ENCODE results near the gene PAFAH1B2. TPM values are rescaled to one million over a fixed set of nuclear protein-coding genes. Genes with fewer than 3 reads are reported as not detected.
A peak's percentile ranks its signal among the peaks of the same experiment; 100 is the strongest.

PAFAH1B2 gene
- total and polyA plus RNA-seq, 10 of the 15 experiments (the other 5 are each of a cell fraction or from before 2014, with no cell fraction given), result 17.6 to 64.8 (median 47.6) TPM

DNA sequence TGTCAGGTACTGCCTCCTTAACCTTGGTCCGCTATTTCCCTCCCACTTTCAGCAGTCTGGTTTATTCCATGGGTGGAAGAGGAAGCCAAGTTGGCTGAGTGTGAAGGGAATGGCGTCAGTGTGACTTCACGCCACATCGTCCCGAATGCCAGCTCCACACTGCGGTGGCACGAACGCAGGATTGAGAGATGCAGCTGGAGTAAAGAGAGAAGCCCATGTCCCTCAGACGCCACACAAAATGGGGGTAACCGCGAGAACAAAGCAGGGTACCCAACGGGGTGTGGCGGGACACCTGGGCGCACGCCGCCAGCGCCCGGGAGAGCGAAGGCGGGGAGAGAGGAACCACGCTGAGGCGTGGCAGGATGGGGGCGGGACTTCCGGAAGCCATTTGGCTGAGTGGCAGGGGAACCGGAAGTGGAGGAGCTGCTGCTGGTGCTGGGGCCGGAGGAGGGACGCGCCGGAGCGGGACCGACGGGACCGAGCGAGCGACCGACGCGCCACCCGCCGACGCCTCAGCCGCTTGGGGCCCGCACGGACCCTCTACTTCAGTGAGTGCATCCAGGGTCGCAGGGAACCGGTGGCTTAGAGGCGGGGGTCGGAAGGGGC, at the start of gene PAFAH1B2 (continued):
- 0 out of 2 replicates have a peak, but pooled peaks have one; percentile 67 for TF ChIP-seq STAT1 (conservative IDR thresholded peaks at IDR 0.05)
- TF ChIP-seq GATAD2B (conservative IDR thresholded peaks at IDR 0.05; ENCODE audit: low read depth), result no peak; the same call in 1 of the 2 replicates

- ChIA-PET CTCF (interaction anchor here (0.6 to 3.8 kb wide), 13 partner anchors 11 to 259 kb away, joined by 3 to 21 read pairs (median 5); no protein-coding TSS in a partner anchor), RAD21 (ENCODE audit: unreplicated experiment) (interaction anchor here (0.7 to 5.6 kb wide), 14 partner anchors 16 to 259 kb away, joined by 3 to 41 read pairs (median 4); no protein-coding TSS in a partner anchor), SMC1A (ENCODE audit: uncharacterized antibody, unreplicated experiment) (interaction anchor here (0.6 to 14.6 kb wide), 23 partner anchors 11 to 242 kb away, joined by 3 to 166 read pairs (median 5); no protein-coding TSS in a partner anchor), POLR2A (interaction anchor here (0.6 to 3.5 kb wide), 8 partner anchors 17 to 258 kb away, joined by 3 to 17 read pairs (median 4); no protein-coding TSS in a partner anchor)
- Histone ChIP-seq H3K4me3 (peak overlapping the region; percentile 54; the same call in 1 of the 2 replicates), H3K4me1 (ENCODE audit: control insufficient read depth, insufficient read depth, low read length) (peaks cover 49% of the 10 kb centered on the region), H2AFZ (ENCODE audit: control insufficient read depth, low read depth, low read length) (no peak overlapping the region), H3K27ac (ENCODE audit: control insufficient read depth, insufficient read depth) (no peak overlapping the region), H3K9me3 (replicated peaks; ENCODE audit: control insufficient read depth, insufficient read depth, low read length) (no peaks in the 10 kb centered on the region), H3K4me2 (ENCODE audit: control insufficient read depth, insufficient read depth) (peak overlapping the region; percentile 96), H3K9ac (ENCODE audit: control insufficient read depth, insufficient read depth, low read length) (peak overlapping the region; percentile 33; the same call in 1 of the 2 replicates), H3K36me3 (ENCODE audit: control insufficient read depth in 2 of 2, insufficient read depth in 2 of 2, low read length in 1 of 2) (peaks cover 0 to 2% of the 10 kb centered on the region in 2 experiments; a peak in 2 of 4 replicates), H4K20me1 (ENCODE audit: control insufficient read depth, insufficient read depth) (peaks cover 5% of the 10 kb centered on the region; the same call in 1 of the 2 replicates), H3K27me3 (replicated peaks in 1 of 2; ENCODE audit: control insufficient read depth in 2 of 2, insufficient read depth in 2 of 2, low read length in 1 of 2) (no peaks in the 10 kb centered on the region), H3K79me2 (ENCODE audit: control insufficient read depth, insufficient read depth, low read length) (peaks cover 81% of the 10 kb centered on the region)
- FAIRE-seq, result no peak
- intact Hi-C loops (cut with micrococcal nuclease; ENCODE audit: unreplicated experiment) (loop anchor here (5.0 kb wide), 1 partner anchor 167 kb away; no protein-coding TSS in a partner anchor), in situ Hi-C loops (cut with MboI) (no loop called here)
- BruUV-seq (replicated peaks), result no TSS peak
- 0 out of 3 replicates have a peak, but pooled peaks have one; percentile 13 for ATAC-seq
- TF ChIP-seq IRF5 (IDR thresholded peaks at IDR 0.05; ENCODE audit: borderline replicate concordance), result no peak
- TF ChIP-seq NRF1 (conservative IDR thresholded peaks at IDR 0.05; ENCODE audit: low read depth, low read length), result no peak
- TF ChIP-seq IRF4 (IDR thresholded peaks at IDR 0.05; ENCODE audit: low read depth, low read length), result no peak
- TF ChIP-seq EZH2 (IDR thresholded peaks at IDR 0.05; ENCODE audit: borderline replicate concordance, control insufficient read depth, low read depth, low read length), result no peak
- TF ChIP-seq SIX5 (IDR thresholded peaks at IDR 0.05; ENCODE audit: low read depth, low read length, severe bottlenecking), result peak; percentile 4
- no peak for TF ChIP-seq CREB1 (IDR thresholded peaks at IDR 0.05; ENCODE audit: low read depth)
- no peak for TF ChIP-seq POU2F2 (IDR thresholded peaks at IDR 0.05; ENCODE audit: borderline replicate concordance, low read depth, low read length)
- TF ChIP-seq, protein P1, sequence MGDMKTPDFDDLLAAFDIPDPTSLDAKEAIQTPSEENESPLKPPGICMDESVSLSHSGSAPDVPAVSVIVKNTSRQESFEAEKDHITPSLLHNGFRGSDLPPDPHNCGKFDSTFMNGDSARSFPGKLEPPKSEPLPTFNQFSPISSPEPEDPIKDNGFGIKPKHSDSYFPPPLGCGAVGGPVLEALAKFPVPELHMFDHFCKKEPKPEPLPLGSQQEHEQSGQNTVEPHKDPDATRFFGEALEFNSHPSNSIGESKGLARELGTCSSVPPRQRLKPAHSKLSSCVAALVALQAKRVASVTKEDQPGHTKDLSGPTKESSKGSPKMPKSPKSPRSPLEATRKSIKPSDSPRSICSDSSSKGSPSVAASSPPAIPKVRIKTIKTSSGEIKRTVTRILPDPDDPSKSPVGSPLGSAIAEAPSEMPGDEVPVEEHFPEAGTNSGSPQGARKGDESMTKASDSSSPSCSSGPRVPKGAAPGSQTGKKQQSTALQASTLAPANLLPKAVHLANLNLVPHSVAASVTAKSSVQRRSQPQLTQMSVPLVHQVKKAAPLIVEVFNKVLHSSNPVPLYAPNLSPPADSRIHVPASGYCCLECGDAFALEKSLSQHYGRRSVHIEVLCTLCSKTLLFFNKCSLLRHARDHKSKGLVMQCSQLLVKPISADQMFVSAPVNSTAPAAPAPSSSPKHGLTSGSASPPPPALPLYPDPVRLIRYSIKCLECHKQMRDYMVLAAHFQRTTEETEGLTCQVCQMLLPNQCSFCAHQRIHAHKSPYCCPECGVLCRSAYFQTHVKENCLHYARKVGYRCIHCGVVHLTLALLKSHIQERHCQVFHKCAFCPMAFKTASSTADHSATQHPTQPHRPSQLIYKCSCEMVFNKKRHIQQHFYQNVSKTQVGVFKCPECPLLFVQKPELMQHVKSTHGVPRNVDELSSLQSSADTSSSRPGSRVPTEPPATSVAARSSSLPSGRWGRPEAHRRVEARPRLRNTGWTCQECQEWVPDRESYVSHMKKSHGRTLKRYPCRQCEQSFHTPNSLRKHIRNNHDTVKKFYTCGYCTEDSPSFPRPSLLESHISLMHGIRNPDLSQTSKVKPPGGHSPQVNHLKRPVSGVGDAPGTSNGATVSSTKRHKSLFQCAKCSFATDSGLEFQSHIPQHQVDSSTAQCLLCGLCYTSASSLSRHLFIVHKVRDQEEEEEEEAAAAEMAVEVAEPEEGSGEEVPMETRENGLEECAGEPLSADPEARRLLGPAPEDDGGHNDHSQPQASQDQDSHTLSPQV (IDR thresholded peaks at IDR 0.05), result no peak
- no peak for TF ChIP-seq TAF1 (IDR thresholded peaks at IDR 0.05; ENCODE audit: borderline replicate concordance, low read depth, low read length)
- 84% methylated on average over 4 of the region's 4 CpGs for WGBS (ENCODE audit: insufficient coverage, insufficient replicate concordance, low lambda C conversion rate, missing lambda C conversion rate)
- DNase-seq (ENCODE audit: low read depth, low spot score), result no peak
These were observed 49.3 kb upstream of the PAFAH1B2 start for GRCh38 chr11:117094776-117095175.
